IMR-90 (cell line): ENCODE results near the gene PLEKHS1. TPM values are rescaled to one million over a fixed set of nuclear protein-coding genes. Genes with fewer than 3 reads are reported as not detected.

Experiments
- ATAC-seq: fragments of 200-7000 bp; cut with Tn5 transposase; 2 replicates; pipeline ENCODE4 v1.9.1; 2020; ENCODE audit warnings: low read depth, mild to moderate bottlenecking, moderate library complexity
- BruUV-seq: library from RNA; stranded (reverse); fragments of 400-500 nt; replicated peaks from 2 replicates; lab custom pipeline; 2021; lab: Mats Ljungman, UMichigan
- CTCF ChIA-PET: fragments of 300-600 bp; formaldehyde crosslinking; extraction: SDS; loops from one replicate; lab custom pipeline; 2021; ENCODE audit warnings: antibody characterized with exemption; lab: Yijun Ruan, JAX
- POLR2A ChIA-PET: fragments of 300-600 bp; sonication (Branson Sonifier 250); formaldehyde crosslinking; loops from one replicate; lab custom pipeline; 2022; ENCODE audit warnings: antibody characterized with exemption; ENCODE audit not compliant: unreplicated experiment; lab: Charles Lee
- DNase-seq: peaks from one replicate; pipeline ENCODE4 v3.0.0; 2013
- H2AFZ ChIP-seq: replicated peaks from 2 replicates; pipeline ENCODE3; 2013; ENCODE audit warnings: low read length, mild to moderate bottlenecking; ENCODE audit not compliant: poor library complexity
- H2AK5ac ChIP-seq: 2 replicates; pipeline ENCODE4 v1.6.1; 2013; ENCODE audit warnings: low read depth, low read length, inconsistent platforms
- H2AK9ac ChIP-seq: replicated peaks from 2 replicates; pipeline ENCODE3; 2013; ENCODE audit warnings: mild to moderate bottlenecking, low read depth, low read length, moderate library complexity; ENCODE audit not compliant: poor library complexity
- H2BK120ac ChIP-seq: 2 replicates; pipeline ENCODE4 v1.6.1; 2013; ENCODE audit warnings: low read depth, low read length, inconsistent platforms
- H2BK15ac ChIP-seq: 3 replicates; pipeline ENCODE4 v1.6.1; 2013; ENCODE audit warnings: low read depth, low read length, inconsistent platforms
- H2BK20ac ChIP-seq: 2 replicates; pipeline ENCODE4 v1.6.1; 2013; ENCODE audit warnings: low read depth, mild to moderate bottlenecking, inconsistent platforms, low read length, moderate library complexity
- H2BK5ac ChIP-seq: 2 replicates; pipeline ENCODE4 v1.6.1; 2013; ENCODE audit warnings: mild to moderate bottlenecking, low read depth, low read length, inconsistent platforms; ENCODE audit not compliant: poor library complexity, severe bottlenecking
- H3K14ac ChIP-seq: replicated peaks from 2 replicates; pipeline ENCODE4 v1.6.1; 2013; ENCODE audit warnings: low read depth, low read length, inconsistent platforms
- H3K18ac ChIP-seq: 2 replicates; pipeline ENCODE4 v1.6.1; 2013; ENCODE audit warnings: low read depth, low read length, control low read depth
- H3K23ac ChIP-seq: 2 replicates; pipeline ENCODE4 v1.6.1; 2013; ENCODE audit warnings: low read depth, low read length, inconsistent platforms
- H3K27ac ChIP-seq: 2 replicates; pipeline ENCODE4 v1.5.1; 2013; ENCODE audit warnings: mild to moderate bottlenecking, control low read depth, low read length; ENCODE audit not compliant: insufficient read depth
- H3K27me3 ChIP-seq: 2 replicates; pipeline ENCODE4 v1.6.1; 2013; ENCODE audit warnings: low read length; ENCODE audit not compliant: control insufficient read depth, insufficient read depth
- H3K36me3 ChIP-seq: 2 replicates; pipeline ENCODE4 v1.6.1; 2013; ENCODE audit warnings: low read length, mixed read lengths; ENCODE audit not compliant: control insufficient read depth, insufficient read depth
- H3K4ac ChIP-seq: 2 replicates; pipeline ENCODE4 v1.6.1; 2013; ENCODE audit warnings: low read depth, low read length, inconsistent platforms
- H3K4me1 ChIP-seq: 2 replicates; pipeline ENCODE4 v1.6.1; 2013; ENCODE audit warnings: low read length, mixed read lengths; ENCODE audit not compliant: control insufficient read depth, insufficient read depth
- H3K4me2 ChIP-seq: 2 replicates; pipeline ENCODE4 v1.6.1; 2013; ENCODE audit warnings: low read depth, mild to moderate bottlenecking, control low read depth, low read length, moderate library complexity
- H3K4me3 ChIP-seq: 2 replicates; pipeline ENCODE4 v1.5.1; 2013; ENCODE audit warnings: low read depth, mild to moderate bottlenecking, control low read depth, low read length, moderate library complexity; ENCODE audit not compliant: insufficient read depth
- H3K56ac ChIP-seq: 2 replicates; pipeline ENCODE4 v1.6.1; 2013; ENCODE audit warnings: low read length, inconsistent platforms; ENCODE audit not compliant: insufficient read depth; ENCODE audit errors: extremely low read depth
- H3K79me1 ChIP-seq, 2 experiments: 2 replicates each; pipeline ENCODE4 v1.6.1; 2013; ENCODE audit warnings: low read length in 2 of 2, inconsistent platforms in 1 of 2, low read depth in 1 of 2
- H3K9ac ChIP-seq: 2 replicates; pipeline ENCODE4 v1.6.1; 2013; ENCODE audit warnings: low read depth, low read length, control low read depth
- H3K9me1 ChIP-seq: 2 replicates; pipeline ENCODE4 v1.6.1; 2013; ENCODE audit warnings: low read length, inconsistent platforms; ENCODE audit not compliant: insufficient read depth
- H3K9me3 ChIP-seq: 2 replicates; pipeline ENCODE4 v1.6.1; 2013; ENCODE audit warnings: low read length; ENCODE audit not compliant: control insufficient read depth, insufficient read depth
- H4K20me1 ChIP-seq: 2 replicates; pipeline ENCODE4 v1.6.1; 2013; ENCODE audit warnings: low read length, inconsistent platforms; ENCODE audit not compliant: insufficient read depth
- H4K5ac ChIP-seq: 2 replicates; pipeline ENCODE4 v1.6.1; 2013; ENCODE audit warnings: mild to moderate bottlenecking, low read depth, low read length, control low read depth
- H4K8ac ChIP-seq, 2 experiments: 2 replicates each; pipeline ENCODE4 v1.6.1; 2013; ENCODE audit warnings: low read depth in 2 of 2, low read length in 2 of 2, control low read depth in 1 of 2, inconsistent platforms in 1 of 2
- H4K91ac ChIP-seq: 2 replicates; pipeline ENCODE4 v1.6.1; 2013; ENCODE audit warnings: low read depth, low read length, inconsistent platforms; ENCODE audit not compliant: insufficient read depth
- BHLHE40 ChIP-seq: fragments of 150-350 bp; IDR thresholded peaks from 2 replicates; pipeline ENCODE4 v1.6.1; 2016; ENCODE audit warnings: mild to moderate bottlenecking, low read depth, low read length
- CEBPB ChIP-seq: IDR thresholded peaks from 2 replicates; pipeline ENCODE4 v1.6.1; 2012; ENCODE audit warnings: low read depth, low read length, improper control_type of control experiment
- CTCF ChIP-seq: conservative IDR thresholded peaks from 2 replicates; pipeline ENCODE4 v1.5.1; 2012; ENCODE audit warnings: mild to moderate bottlenecking, low read depth, low read length, improper control_type of control experiment
- ELK1 ChIP-seq: fragments of 150-350 bp; IDR thresholded peaks from 2 replicates; pipeline ENCODE4 v1.6.1; 2016; ENCODE audit warnings: low read depth, mild to moderate bottlenecking, low read length, moderate library complexity, borderline replicate concordance
- FOS ChIP-seq: fragments of 150-350 bp; IDR thresholded peaks from 2 replicates; pipeline ENCODE4 v1.6.1; 2016; ENCODE audit warnings: low read depth, low read length
- MAFK ChIP-seq: IDR thresholded peaks from 2 replicates; pipeline ENCODE4 v1.6.1; 2012; ENCODE audit warnings: low read depth, low read length, improper control_type of control experiment
- MAZ ChIP-seq: IDR thresholded peaks from 2 replicates; pipeline ENCODE4 v1.6.1; 2012; ENCODE audit warnings: low read depth, mild to moderate bottlenecking, low read length, improper control_type of control experiment, moderate library complexity, borderline replicate concordance
- NFE2L2 ChIP-seq: fragments of 150-350 bp; IDR thresholded peaks from 2 replicates; pipeline ENCODE4 v1.6.1; 2016; ENCODE audit warnings: low read depth, mild to moderate bottlenecking, low read length
- POLR2A ChIP-seq: IDR thresholded peaks from 2 replicates; pipeline ENCODE4 v1.6.1; 2012; ENCODE audit warnings: mild to moderate bottlenecking, low read depth, low read length
- RAD21 ChIP-seq: IDR thresholded peaks from 2 replicates; pipeline ENCODE4 v1.6.1; 2012; ENCODE audit warnings: low read length, improper control_type of control experiment
- RCOR1 ChIP-seq: IDR thresholded peaks from 2 replicates; pipeline ENCODE4 v1.6.1; 2012; ENCODE audit warnings: mild to moderate bottlenecking, low read length, improper control_type of control experiment; ENCODE audit not compliant: insufficient replicate concordance
- RFX5 ChIP-seq: IDR thresholded peaks from 2 replicates; pipeline ENCODE4 v1.8.0; 2012; ENCODE audit warnings: low read depth, mild to moderate bottlenecking, low read length, moderate library complexity
- SMC3 ChIP-seq: fragments of 150-350 bp; IDR thresholded peaks from 2 replicates; pipeline ENCODE4 v1.6.1; 2016; ENCODE audit warnings: low read depth, mild to moderate bottlenecking, antibody characterized with exemption, low read length, moderate library complexity
- USF2 ChIP-seq: fragments of 150-350 bp; IDR thresholded peaks from 2 replicates; pipeline ENCODE4 v1.6.1; 2017; ENCODE audit warnings: mild to moderate bottlenecking, antibody characterized with exemption, low read length, low read depth
- WGBS, 2 experiments: methylation state at CpG; one replicate each; pipeline versions ENCODE4 v1.1.5 to v1.1.7; 2013; ENCODE audit warnings: missing lambda C conversion rate in 2 of 2; ENCODE audit not compliant: insufficient read length in 1 of 2; ENCODE audit errors: extremely low coverage in 2 of 2; 5-methylcytosine and 5-hydroxymethylcytosine counted together
- dilution Hi-C: fragments of 300-500 bp; cut with HindIII; formaldehyde crosslinking; loops from one replicate; pipeline ENCODE4 v1.14.3; 2018; ENCODE audit warnings: low sequenced_read_pairs; ENCODE audit not compliant: unreplicated experiment
- in situ Hi-C: fragments of 300-500 bp; cut with MboI; formaldehyde crosslinking; loops from 3 replicates; pipeline ENCODE4 v1.14.3; 2019; ENCODE audit warnings: low sequenced_read_pairs, inconsistent platforms, mixed read lengths
- intact Hi-C: fragments of 100-400 bp; cut with micrococcal nuclease; formaldehyde crosslinking; loops from 2 replicates; pipeline ENCODE4 v1.10.0; 2022
- polyA plus RNA-seq, 3 experiments: library from polyadenylated mRNA; depleted of rRNA; stranded (reverse); fragments of >200 nt; gene quantifications; 2 replicates each; pipeline ENCODE4 v1.2.3, GENCODE V29; 2012; ENCODE audit warnings: low replicate concordance in 1 of 3
- total RNA-seq: library from RNA; depleted of rRNA; stranded (reverse); fragments of >200 nt; gene quantifications from 2 replicates; pipeline ENCODE4 v1.2.3, GENCODE V29; 2012

Gene PLEKHS1
- total and polyA plus RNA-seq, 2 of the 4 experiments (the other 2 are of a cell fraction), result not detected

- Histone ChIP-seq H2AFZ (no peak overlapping the region), H4K8ac (no peak overlapping the region), H3K4me2 (no peak overlapping the region), H4K5ac (no peak overlapping the region), H3K9ac (no peak overlapping the region), H3K9me1 (no peaks in the 10 kb centered on the region), H3K4ac (no peak overlapping the region), H2BK120ac (no peak overlapping the region), H3K79me1 (no peaks in the 10 kb centered on the region), H3K23ac (no peak overlapping the region), H2AK9ac (no peak overlapping the region), H4K91ac (no peak overlapping the region), H3K27ac (no peak overlapping the region), H2BK15ac (no peak overlapping the region), H3K4me3 (no peak overlapping the region), H3K36me3 (no peaks in the 10 kb centered on the region), H3K56ac (no peak overlapping the region), H3K14ac (no peak overlapping the region), H2BK5ac (no peak overlapping the region), H2BK20ac (no peak overlapping the region), H3K27me3 (peaks cover 5% of the 10 kb centered on the region), H2AK5ac (no peak overlapping the region), H3K9me3 (no peaks in the 10 kb centered on the region), H3K4me1 (no peaks in the 10 kb centered on the region), H3K18ac (no peak overlapping the region), H4K20me1 (no peaks in the 10 kb centered on the region)
- TF ChIP-seq RFX5, result no peak
- TF ChIP-seq FOS, result no peak
- no peak for TF ChIP-seq NFE2L2
- no peak for TF ChIP-seq MAZ
- TF ChIP-seq ELK1, result no peak
- TF ChIP-seq RAD21, result no peak
- no peak for TF ChIP-seq CEBPB
- no peak for TF ChIP-seq BHLHE40
- TF ChIP-seq POLR2A, result no peak
- no peak for TF ChIP-seq CTCF
- TF ChIP-seq RCOR1, result no peak
- TF ChIP-seq USF2, result no peak
- TF ChIP-seq SMC3, result no peak
- TF ChIP-seq MAFK, result no peak
- CTCF ChIA-PET, result interaction anchor here (0.6 kb wide), 1 partner anchor 11 kb away, joined by 3 read pairs; no protein-coding TSS in a partner anchor
- POLR2A ChIA-PET, result no interaction called here
- no peak for ATAC-seq
- intact Hi-C loops, result no loop called here
- BruUV-seq, result no TSS peak
- DNase-seq, result no peak
- dilution Hi-C loops, result no loop called here
- in situ Hi-C loops, result no loop called here
- WGBS, 2 experiments, result no CpG with 5 or more reads among the region's 4 CpGs
Measured at GRCh38 chr10:113775686-113776294, 24.3 kb downstream of the PLEKHS1 start.
